GM12865 (cell line): ENCODE data around the gene SH3BGR.

ENCODE experiments used
- DNase-seq: peaks from one replicate; pipeline ENCODE4 v3.0.0; 2010; ENCODE audit warnings: low read depth
- H3K4me3 ChIP-seq: 2 replicates; pipeline ENCODE4 v1.5.1; 2011; ENCODE audit warnings: mild to moderate bottlenecking, low read depth, low read length, control low read depth
- CTCF ChIP-seq: IDR thresholded peaks from 2 replicates; pipeline ENCODE4 v1.5.1; 2011; ENCODE audit warnings: low read length, control low read depth, low read depth, inconsistent platforms; ENCODE audit not compliant: insufficient read depth; ENCODE audit errors: missing control alignments

Gene SH3BGR

DNA sequence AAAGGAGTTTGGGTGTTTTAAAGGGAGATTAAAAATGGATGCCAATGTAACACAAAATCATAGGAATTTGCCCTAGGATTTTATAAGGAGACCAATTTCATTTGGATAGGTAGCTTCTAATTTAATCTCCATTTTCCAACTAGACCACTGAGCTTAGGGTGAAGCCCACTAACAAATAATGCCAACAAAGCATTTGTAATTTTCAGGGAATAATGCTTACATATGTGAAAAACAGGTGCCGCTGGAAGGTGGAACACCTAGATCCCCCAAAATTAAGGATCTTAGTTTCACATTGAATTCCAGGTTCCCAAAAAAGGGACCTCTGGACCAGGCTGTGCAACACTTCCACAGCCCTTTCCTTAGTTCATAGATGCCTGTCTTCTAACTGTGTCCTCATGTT, 94.8 kb downstream of the SH3BGR start:
- no peak for DNase-seq
- no peak for TF ChIP-seq CTCF
- no peak overlapping the region for H3K4me3 ChIP-seq

DNA sequence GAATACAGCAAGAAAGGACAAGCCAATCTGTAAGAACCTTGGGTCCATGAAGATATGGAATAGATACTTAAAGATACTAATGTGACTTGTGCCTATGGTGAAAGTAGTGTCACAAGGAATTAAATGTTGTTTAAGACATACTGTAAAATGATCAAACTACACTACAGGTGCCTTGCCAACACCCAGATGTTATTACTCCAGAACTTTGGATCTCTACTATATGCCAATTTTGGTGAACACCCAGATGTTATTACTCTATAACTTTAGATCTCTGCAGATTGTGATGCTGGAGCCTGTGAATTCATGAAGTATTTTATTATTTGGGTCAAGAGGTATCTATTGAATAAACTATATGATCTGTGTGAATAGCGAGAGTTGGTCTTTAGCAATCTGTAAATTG, 101.1 kb downstream of the SH3BGR start:
- H3K4me3 ChIP-seq: no peak overlapping the region
- no peak for TF ChIP-seq CTCF

DNA sequence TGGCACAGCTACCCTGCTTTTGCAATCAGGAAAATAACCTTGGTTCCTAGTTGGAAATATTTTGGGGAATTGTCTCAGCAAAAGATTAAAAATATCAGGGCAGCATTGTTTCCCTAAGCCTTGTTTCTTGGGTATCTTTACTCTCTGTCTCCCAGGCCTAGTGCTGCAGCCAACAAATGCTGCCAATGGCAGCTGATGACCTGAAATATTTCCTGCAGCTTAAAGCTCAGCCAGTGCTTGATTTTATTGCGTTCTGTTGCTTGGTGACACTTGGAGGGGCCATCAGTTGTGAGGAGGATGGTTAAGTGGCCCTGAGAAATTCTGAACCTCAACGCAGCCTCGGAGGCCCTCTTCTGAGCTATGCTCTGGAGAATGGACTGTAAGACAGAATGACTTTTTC, 101.6 kb downstream of the SH3BGR start:
- TF ChIP-seq CTCF: no peak
- no peak overlapping the region for H3K4me3 ChIP-seq
- no peak for DNase-seq

More for the DNA sequence above, 101.1 kb downstream of the SH3BGR start:
- no peak for DNase-seq

DNA sequence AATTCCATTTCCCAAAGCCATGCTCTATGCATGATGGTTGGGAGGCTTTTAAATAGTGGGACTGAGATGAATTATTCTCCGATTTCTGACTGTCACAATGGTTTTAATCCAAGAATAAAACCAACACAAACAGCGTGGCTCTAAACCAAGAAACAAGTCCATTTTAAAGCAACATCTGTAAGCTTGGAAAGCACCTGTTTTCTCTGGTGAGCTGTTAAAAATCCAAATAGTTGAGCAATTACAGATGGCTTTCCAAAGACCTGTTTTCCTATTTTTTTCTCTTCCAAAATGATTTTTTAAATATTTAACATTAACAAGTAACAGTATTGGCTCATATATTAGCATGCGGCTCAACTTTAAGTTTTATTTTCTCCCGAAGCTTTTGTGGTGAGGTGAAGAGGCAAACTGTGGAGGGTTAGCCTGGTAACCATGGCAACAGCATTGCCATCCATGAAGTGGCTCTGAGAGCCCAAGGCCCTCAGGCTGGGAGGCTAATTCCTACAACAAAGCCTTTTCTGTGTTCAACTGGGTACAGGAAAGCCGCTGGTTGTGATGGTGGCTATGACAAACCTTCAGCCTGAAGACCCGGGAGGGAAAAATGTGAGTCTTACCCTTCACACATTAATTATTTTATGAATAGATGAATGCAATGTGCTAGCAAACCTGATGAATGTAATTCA, 104.3 kb downstream of the SH3BGR start:
- H3K4me3 ChIP-seq: no peak overlapping the region
- DNase-seq: no peak
- no peak for TF ChIP-seq CTCF

DNA sequence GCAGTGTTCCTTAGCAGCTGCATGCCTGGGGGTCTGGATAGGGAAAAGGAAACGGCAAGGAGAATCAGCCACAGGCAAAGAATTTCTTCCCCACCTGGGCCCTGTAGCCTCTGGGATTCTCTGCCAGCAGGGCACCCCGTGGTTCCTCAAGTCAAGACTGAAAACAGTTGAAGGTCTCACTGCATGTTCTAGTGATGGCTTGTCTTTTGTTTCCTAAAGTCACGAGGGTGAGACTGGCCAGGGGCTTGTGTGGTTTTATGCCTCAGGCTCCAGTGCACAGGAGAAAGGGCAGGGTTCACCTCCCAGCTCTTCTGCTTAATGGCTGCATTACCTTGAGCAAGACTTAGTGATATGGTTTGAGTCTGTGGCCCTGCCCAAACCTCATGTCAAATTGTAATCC, 107.7 kb downstream of the SH3BGR start:
- TF ChIP-seq CTCF: no peak
- no peak for DNase-seq
- no peak overlapping the region for H3K4me3 ChIP-seq

DNA sequence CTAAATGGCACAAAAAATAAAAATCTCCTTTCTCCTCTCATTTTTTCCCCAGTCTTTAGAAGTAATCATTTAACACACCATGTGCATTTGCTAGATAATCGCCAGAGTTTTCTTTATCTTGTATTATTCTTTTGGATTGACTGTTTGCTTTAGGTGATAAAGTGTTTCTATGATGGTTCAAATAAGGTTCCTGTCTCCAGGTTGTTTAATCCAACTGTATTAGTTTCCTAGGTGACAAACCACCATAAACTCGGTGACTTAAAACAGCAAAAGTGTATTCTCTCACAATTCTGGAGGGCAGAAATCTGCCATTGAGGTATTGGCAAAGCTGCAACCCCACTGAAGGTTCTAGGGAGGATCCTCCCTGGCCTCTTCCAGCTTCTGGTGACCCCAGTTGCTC, 109.4 kb downstream of the SH3BGR start:
- no peak for DNase-seq
- TF ChIP-seq CTCF: no peak
- H3K4me3 ChIP-seq: no peak overlapping the region

GRCh38 chr21:39562791-39563770, 111.3 kb downstream of the SH3BGR start:
- DNase-seq: no peak
- no peak overlapping the region for H3K4me3 ChIP-seq
- TF ChIP-seq CTCF: no peak
